Cardiac ventricle fibroblast (primary cell): ENCODE results near the gene FOS. TPM values are rescaled to one million over a fixed set of nuclear protein-coding genes. Genes with fewer than 3 reads are reported as not detected.

Experiments used
- total RNA-seq: library from RNA; depleted of rRNA; stranded (reverse); fragments of >200 nt; gene quantifications from 2 replicates; pipeline ENCODE4 v1.2.3, GENCODE V29; 2015

The FOS gene
- 192 and 244 TPM in 2 replicates for total RNA-seq

GRCh38 chr14:75278422-75279152, at the start of gene FOS:
FOS (plus strand) TSS chr14:75278828; CDS start chr14:75278983, 155 bp downstream.

Other genes starting within 250 kb of the FOS start
- gene MLH3, start 227.4 kb upstream of the FOS start, total RNA-seq = 15.9 and 17.1 TPM in 2 replicates
- 4.2 and 4.9 TPM in 2 replicates for gene ACYP1, start 214.8 kb upstream of the FOS start, total RNA-seq
- gene ZC2HC1C, start 209.2 kb upstream of the FOS start, total RNA-seq = 0.24 TPM in 1 of 2 replicates, not detected in the other
- gene NEK9, start 151.8 kb upstream of the FOS start, total RNA-seq = 60.8 and 70.0 TPM in 2 replicates
- 370 and 413 TPM in 2 replicates for gene TMED10, start 102.2 kb upstream of the FOS start, total RNA-seq
- 72.1 and 78.1 TPM in 2 replicates for gene JDP2, start 149.2 kb downstream of the FOS start, total RNA-seq
- 0.88 TPM in 1 of 2 replicates, not detected in the other for gene BATF, start 243.6 kb downstream of the FOS start, total RNA-seq